OCI-LY3 (cell line): ENCODE measurements around the gene UNC13C.
A peak's percentile ranks its signal among the peaks of the same experiment; 100 is the strongest.

Experiments
- H2AFZ ChIP-seq: fragments of 200-600, 300-600 bp; shearing (Covaris generic); 2 replicates; pipeline ENCODE4 v1.6.0; 2014; ENCODE audit warnings: antibody characterized with exemption, low read depth, low read length
- H3K27ac ChIP-seq: fragments of 200-600, 300-600 bp; sonication (generic); 2 replicates; pipeline ENCODE4 v1.5.1; 2014; ENCODE audit warnings: mild to moderate bottlenecking, low read length, moderate library complexity, mixed read lengths
- H3K27me3 ChIP-seq: fragments of 200-600, 300-600 bp; sonication (generic); 2 replicates; pipeline ENCODE4 v1.6.1; 2014; ENCODE audit warnings: low read depth, low read length, mixed read lengths
- H3K36me3 ChIP-seq: fragments of 200-600, 300-600 bp; sonication (generic); replicated peaks from 2 replicates; pipeline ENCODE3; 2014; ENCODE audit warnings: low read depth, low read length, mixed read lengths
- H3K4me1 ChIP-seq: fragments of 300-600, 200-600 bp; sonication (generic); 2 replicates; pipeline ENCODE4 v1.6.1; 2014; ENCODE audit warnings: low read length, mixed read lengths
- H3K4me2 ChIP-seq: fragments of 200-600, 300-600 bp; sonication (generic); 2 replicates; pipeline ENCODE4 v1.6.1; 2014; ENCODE audit warnings: low read length, mixed read lengths
- H3K4me3 ChIP-seq: fragments of 300-600, 200-600 bp; sonication (generic); 2 replicates; pipeline ENCODE4 v1.5.1; 2014; ENCODE audit warnings: antibody characterized with exemption, mild to moderate bottlenecking, low read length, moderate library complexity
- H3K79me2 ChIP-seq: fragments of 300-600, 200-600 bp; shearing (Covaris generic); 2 replicates; pipeline ENCODE4 v1.6.1; 2014; ENCODE audit warnings: mild to moderate bottlenecking, low read length, mixed read lengths
- H3K9ac ChIP-seq: fragments of 300-600, 200-600 bp; shearing (Covaris generic); 2 replicates; pipeline ENCODE4 v1.6.0; 2014; ENCODE audit warnings: mild to moderate bottlenecking, low read length, moderate library complexity
- H3K9me3 ChIP-seq: fragments of 200-600, 300-600 bp; shearing (Covaris generic); 2 replicates; pipeline ENCODE4 v1.6.1; 2014; ENCODE audit warnings: low read length, mixed read lengths; ENCODE audit not compliant: insufficient read depth
- H4K20me1 ChIP-seq: fragments of 200-600, 300-600 bp; sonication (generic); 2 replicates; pipeline ENCODE4 v1.6.1; 2016; ENCODE audit warnings: low read length, mixed read lengths; ENCODE audit not compliant: insufficient read depth
- EZH2phosphoT487 ChIP-seq: fragments of 200-600 bp; shearing (Covaris generic); IDR thresholded peaks from 2 replicates; pipeline ENCODE4 v1.6.1; 2018; ENCODE audit warnings: antibody characterized with exemption, mixed run types, low read depth
- TF ChIP-seq, protein P1 (sequence below): fragments of 200-600, 300-600 bp; sonication (generic); IDR thresholded peaks from 2 replicates; pipeline ENCODE4 v1.5.1; 2014; ENCODE audit warnings: antibody characterized with exemption, low read length, low read depth

Gene UNC13C

DNA sequence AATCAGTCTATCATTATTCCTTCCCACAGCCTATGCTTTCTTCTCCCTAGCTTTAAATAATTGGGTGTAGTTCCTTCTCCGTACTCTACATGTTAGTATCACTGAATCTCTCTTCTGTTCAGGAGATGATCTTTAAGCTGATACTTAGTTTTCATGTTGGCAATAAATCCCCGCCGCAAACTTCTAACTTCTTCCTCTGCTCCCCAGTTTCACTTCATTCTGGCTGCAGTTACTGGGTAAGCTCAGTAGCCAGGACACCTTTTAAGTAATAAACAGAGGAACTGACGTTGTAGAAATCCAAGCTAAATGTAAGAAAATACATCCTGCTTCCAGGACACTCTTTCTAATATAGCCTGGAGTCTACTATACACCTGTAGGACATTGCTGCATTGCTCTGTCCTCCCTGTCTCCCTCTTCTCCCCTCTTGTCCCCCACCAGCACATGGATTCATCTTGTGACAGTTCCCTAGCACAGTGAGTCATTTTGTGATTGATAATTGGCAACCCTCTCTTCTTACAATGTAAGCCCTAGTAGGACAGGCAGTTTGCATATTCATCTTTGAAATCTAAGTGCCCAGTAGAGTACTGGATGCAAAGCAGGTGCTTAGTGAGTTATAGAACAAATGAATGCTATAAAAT lies 598.2 kb downstream of the UNC13C start:
- Histone ChIP-seq H2AFZ (peak overlapping the region; percentile 12; the same call in 1 of the 2 replicates), H3K4me1 (peaks cover 45% of the 10 kb centered on the region), H3K4me2 (peak overlapping the region; percentile 67), H3K79me2 (no peaks in the 10 kb centered on the region), H4K20me1 (no peaks in the 10 kb centered on the region), H3K36me3 (no peaks in the 10 kb centered on the region), H3K4me3 (peak overlapping the region; percentile 52), H3K27ac (peak overlapping the region; percentile 46), H3K9me3 (no peaks in the 10 kb centered on the region), H3K27me3 (peaks cover under 1% of the 10 kb centered on the region; the same call in 1 of the 2 replicates), H3K9ac (no peak overlapping the region)
- TF ChIP-seq, protein P1, sequence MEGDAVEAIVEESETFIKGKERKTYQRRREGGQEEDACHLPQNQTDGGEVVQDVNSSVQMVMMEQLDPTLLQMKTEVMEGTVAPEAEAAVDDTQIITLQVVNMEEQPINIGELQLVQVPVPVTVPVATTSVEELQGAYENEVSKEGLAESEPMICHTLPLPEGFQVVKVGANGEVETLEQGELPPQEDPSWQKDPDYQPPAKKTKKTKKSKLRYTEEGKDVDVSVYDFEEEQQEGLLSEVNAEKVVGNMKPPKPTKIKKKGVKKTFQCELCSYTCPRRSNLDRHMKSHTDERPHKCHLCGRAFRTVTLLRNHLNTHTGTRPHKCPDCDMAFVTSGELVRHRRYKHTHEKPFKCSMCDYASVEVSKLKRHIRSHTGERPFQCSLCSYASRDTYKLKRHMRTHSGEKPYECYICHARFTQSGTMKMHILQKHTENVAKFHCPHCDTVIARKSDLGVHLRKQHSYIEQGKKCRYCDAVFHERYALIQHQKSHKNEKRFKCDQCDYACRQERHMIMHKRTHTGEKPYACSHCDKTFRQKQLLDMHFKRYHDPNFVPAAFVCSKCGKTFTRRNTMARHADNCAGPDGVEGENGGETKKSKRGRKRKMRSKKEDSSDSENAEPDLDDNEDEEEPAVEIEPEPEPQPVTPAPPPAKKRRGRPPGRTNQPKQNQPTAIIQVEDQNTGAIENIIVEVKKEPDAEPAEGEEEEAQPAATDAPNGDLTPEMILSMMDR = no peak
- no peak for TF ChIP-seq EZH2phosphoT487

DNA sequence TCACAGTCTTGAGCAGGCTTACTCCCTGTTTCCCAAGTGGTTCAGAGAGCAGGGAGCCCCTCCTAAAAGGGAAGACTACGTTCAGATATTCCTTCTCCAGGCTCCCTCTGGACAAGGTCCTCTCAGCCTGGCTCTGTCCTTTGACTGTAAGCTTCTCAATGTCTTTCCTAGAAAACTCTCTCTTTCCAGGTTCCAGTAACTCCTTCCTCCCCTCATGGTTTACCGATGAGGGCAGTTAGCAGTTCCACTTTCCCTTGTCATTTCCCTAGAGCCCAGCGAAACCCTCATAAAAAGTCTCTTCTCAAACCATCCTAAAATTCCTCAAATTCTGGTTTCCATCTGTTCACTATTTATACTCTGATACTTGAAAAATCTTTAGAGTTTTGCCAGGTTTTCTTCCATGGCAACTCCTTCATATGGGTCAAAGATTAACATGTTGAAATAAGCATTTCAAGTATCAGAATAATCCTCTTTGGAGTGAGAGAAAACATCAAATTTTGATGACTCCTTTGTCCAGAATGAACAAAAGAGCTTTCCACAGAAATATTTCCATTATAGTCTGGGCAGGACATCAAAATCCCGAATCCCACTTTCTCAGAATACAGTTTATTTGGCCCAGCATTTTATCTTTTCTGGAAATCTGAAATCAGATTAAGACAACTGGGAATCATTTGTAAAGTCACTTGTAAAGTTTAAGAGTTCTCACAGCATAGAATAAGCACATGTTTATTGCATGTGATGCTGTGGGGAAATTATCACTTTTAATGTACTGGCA lies 599.4 kb downstream of the UNC13C start:
- no peak overlapping the region for H3K9ac ChIP-seq
- no peaks in the 10 kb centered on the region for H3K9me3 ChIP-seq
- H3K4me3 ChIP-seq = no peak overlapping the region
- H3K27me3 ChIP-seq = peaks cover 2% of the 10 kb centered on the region; the same call in 1 of the 2 replicates
- peak overlapping the region; percentile 67 for H3K4me2 ChIP-seq
- H3K4me1 ChIP-seq = peaks cover 38% of the 10 kb centered on the region
- no peak overlapping the region for H2AFZ ChIP-seq
- no peaks in the 10 kb centered on the region for H3K79me2 ChIP-seq
- TF ChIP-seq EZH2phosphoT487 = no peak
- TF ChIP-seq, protein P1 = no peak
- no peak overlapping the region for H3K27ac ChIP-seq
- no peaks in the 10 kb centered on the region for H4K20me1 ChIP-seq
- H3K36me3 ChIP-seq = no peaks in the 10 kb centered on the region

DNA sequence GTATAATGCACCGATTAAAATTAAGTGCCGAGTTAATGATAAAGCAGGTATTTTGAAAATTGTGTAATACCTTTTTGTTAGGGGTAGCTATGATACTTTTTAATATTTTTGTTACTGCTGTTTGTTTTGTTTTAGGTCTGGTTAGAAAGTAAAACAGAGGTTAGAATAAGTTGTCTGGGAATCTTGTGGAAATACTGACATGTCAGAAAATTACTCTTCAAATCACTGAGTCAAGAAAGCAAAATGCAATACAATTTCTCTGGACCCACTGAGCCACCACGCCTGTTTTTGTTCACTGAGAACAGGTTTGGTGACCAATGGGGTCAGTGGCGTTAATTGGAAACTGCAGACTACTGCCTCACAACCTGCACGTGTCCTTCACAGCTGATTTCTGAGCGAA lies 601.6 kb downstream of the UNC13C start:
- Histone ChIP-seq H3K36me3 (no peaks in the 10 kb centered on the region), H2AFZ (no peak overlapping the region), H4K20me1 (no peaks in the 10 kb centered on the region), H3K9ac (no peak overlapping the region), H3K27ac (no peak overlapping the region), H3K9me3 (no peaks in the 10 kb centered on the region), H3K4me1 (peaks cover 26% of the 10 kb centered on the region), H3K79me2 (no peaks in the 10 kb centered on the region), H3K27me3 (peaks cover 2% of the 10 kb centered on the region; the same call in 1 of the 2 replicates), H3K4me3 (no peak overlapping the region), H3K4me2 (no peak overlapping the region)
- TF ChIP-seq EZH2phosphoT487 = no peak

DNA sequence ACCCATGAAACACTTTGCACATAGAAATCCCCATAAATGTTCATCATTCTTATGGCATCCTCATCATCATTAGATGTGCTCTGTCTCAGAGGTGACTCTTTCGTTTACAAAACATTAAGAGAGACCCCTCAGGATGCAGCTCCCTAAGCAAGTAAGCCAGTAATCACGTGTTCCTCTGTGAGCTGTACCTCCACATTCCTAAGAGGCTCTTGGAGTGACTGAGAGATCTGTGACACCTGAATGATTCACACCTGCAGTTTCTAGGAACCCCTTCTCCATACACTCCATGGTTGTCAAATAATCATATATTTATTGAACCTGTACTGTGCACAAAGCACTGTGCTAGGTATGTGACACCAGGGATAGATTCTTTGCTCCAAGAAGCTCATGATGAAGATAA lies 602.4 kb downstream of the UNC13C start:
- no peak overlapping the region for H3K9ac ChIP-seq
- no peak overlapping the region for H3K27ac ChIP-seq
- H3K79me2 ChIP-seq = no peaks in the 10 kb centered on the region
- peaks cover 2% of the 10 kb centered on the region; the same call in 1 of the 2 replicates for H3K27me3 ChIP-seq
- no peak overlapping the region for H3K4me2 ChIP-seq
- no peak overlapping the region for H3K4me3 ChIP-seq
- H2AFZ ChIP-seq = no peak overlapping the region
- H3K36me3 ChIP-seq = no peaks in the 10 kb centered on the region
- TF ChIP-seq, protein P1 = no peak
- no peak for TF ChIP-seq EZH2phosphoT487
- H3K4me1 ChIP-seq = peaks cover 24% of the 10 kb centered on the region
- no peaks in the 10 kb centered on the region for H4K20me1 ChIP-seq
- no peaks in the 10 kb centered on the region for H3K9me3 ChIP-seq
